Activated T-helper 17 cell treated with anti-CD3 and anti-CD28 coated beads, Interleukin-2, amount 50 U/mL, for 72 hours (primary cell): Measurements from ENCODE around the gene HOXA2. TPM values are rescaled to one million over a fixed set of nuclear protein-coding genes. Genes with fewer than 3 reads are reported as not detected.

Experiments used
- ATAC-seq: fragments of 150-1000 bp; cut with Tn5 transposase; replicated peaks from 2 replicates; pipeline ENCODE4 v1.10.0; 2021; ENCODE audit warnings: mild to moderate bottlenecking, moderate library complexity
- H3K27ac Mint-ChIP-seq: one replicate; pipeline ENCODE4 v1.8.0; 2022; ENCODE audit warnings: mixed read lengths
- H3K27me3 Mint-ChIP-seq: one replicate; pipeline ENCODE4 v1.8.0; 2022; ENCODE audit warnings: mixed read lengths
- H3K36me3 Mint-ChIP-seq: one replicate; pipeline ENCODE4 v1.8.0; 2022; ENCODE audit warnings: low read depth, mild to moderate bottlenecking, mixed read lengths
- H3K4me1 Mint-ChIP-seq: one replicate; pipeline ENCODE4 v1.8.0; 2022; ENCODE audit warnings: mixed read lengths
- H3K4me3 Mint-ChIP-seq: one replicate; pipeline ENCODE4 v1.8.0; 2022; ENCODE audit warnings: mild to moderate bottlenecking, mixed read lengths
- H3K9me3 Mint-ChIP-seq: one replicate; pipeline ENCODE4 v1.8.0; 2022; ENCODE audit warnings: mixed read lengths
- total RNA-seq, 2 donors: library from RNA; stranded (reverse); gene quantifications; one replicate each; pipeline ENCODE4 v1.2.3, GENCODE V29; 2022

The HOXA2 gene
- total RNA-seq, 2 donors from 2014 or later, result not detected

DNA sequence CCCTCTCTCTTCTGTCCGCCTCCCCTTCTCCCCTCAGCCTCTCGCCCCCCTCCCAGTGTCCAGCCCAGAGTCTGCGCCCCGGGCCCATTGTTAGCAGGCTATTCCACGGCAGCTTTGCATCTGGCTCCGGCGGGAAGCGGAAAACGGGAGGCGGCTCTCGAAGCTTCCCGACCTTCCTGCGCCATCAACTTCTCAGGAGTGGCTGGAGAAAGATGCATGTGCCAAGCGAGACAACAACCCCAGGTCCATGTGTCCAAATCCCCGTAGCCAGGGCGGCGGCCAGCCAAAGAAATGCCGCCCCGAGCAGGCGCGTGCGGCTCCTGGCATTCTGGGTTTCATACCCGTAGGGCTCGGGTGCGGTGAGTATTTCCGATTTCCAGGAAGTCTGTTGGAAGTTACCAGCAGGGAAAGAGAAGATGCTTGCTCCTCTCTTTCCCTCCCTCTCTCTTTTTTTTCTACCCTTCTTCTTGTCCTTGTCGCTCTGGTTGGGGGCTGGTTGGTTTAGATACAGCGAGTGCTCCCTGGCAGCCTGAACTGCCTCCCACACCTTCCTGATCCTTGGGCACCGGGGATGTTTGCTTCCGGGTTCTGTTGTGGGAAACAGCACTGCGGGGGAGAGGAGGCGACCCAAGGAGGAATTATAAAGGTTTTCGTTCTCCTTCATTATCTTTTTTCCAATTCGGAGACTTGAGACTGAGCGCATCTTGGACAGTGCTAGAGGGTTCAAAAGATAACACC, 1.2 kb upstream of the HOXA2 start:
- H3K4me3 Mint-ChIP-seq, result no peak overlapping the region
- H3K27ac Mint-ChIP-seq, result no peak overlapping the region
- H3K4me1 Mint-ChIP-seq, result peaks cover 17% of the 10 kb centered on the region
- ATAC-seq, result no peak
- H3K9me3 Mint-ChIP-seq, result no peaks in the 10 kb centered on the region
- peaks cover 55% of the 10 kb centered on the region for H3K27me3 Mint-ChIP-seq
- peaks cover 37% of the 10 kb centered on the region for H3K36me3 Mint-ChIP-seq

DNA sequence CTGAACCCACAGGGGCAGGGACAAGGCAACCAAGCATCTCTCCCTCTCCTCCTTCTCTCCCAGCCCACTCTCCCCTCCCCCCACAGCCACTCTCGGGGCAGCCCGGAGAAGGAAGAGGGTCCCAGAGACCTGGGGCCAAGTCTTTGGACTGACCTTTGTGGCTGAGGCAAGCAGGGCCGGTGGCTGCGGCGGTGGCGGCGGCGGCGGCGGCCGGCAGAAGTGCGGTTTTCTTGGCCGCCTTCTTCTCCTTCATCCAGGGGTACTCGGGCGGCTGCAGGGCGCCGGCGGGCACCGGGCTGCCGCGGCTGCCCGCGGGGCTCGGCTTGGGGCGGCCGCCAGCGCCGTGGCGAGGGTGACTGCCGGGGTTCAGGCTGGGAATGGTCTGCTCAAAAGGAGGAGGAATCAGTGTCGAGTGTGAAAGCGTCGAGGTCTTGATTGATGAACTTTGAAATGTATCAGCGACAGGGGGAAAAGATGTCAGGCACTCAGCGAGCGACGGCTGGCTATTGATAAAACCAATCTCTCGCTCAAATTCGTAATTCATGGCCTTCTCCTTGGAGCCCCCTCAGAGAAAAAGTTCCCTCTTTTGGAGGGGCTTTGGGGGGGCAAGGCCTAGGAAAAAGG, 414 bp downstream of the HOXA2 start:
- Mint-ChIP-seq H3K27ac (no peak overlapping the region), H3K36me3 (peaks cover 37% of the 10 kb centered on the region), H3K27me3 (peaks cover 55% of the 10 kb centered on the region), H3K4me3 (peak overlapping the region; percentile 43), H3K9me3 (no peaks in the 10 kb centered on the region), H3K4me1 (peaks cover 17% of the 10 kb centered on the region)
- ATAC-seq, result no peak

DNA sequence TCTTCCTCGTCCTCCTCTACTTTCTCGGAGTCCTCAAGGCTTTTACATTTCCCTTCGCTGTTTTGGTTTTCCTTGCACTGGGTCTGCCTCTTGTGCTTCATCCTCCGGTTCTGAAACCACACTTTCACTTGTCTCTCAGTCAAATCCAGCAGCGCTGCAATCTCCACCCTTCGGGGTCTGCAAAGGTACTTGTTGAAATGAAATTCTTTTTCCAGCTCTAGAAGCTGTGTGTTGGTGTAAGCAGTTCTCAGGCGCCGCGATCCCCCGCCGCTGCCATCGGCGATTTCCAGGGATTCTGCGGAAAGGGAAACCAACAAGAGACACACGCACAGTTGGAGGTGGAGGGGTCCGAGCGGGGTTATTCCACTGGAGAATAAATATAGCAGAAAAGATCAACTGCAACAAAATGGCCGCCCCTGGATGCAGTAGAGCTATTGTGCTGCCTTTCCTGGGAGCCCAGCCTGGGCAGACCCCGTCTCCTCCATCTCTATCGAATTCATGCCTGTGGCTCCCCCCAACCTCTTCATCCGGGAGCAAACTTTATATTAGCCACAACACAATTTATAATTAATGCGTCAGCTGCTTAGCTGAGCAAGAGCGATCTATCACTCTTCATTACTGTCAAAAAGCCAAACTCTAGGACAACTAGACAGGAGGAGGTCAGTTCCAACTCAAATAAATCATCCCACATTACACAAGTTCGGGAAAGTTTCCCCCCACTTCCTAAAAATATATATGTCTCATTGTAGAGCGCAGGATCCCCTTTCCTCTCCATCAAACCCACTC, 1.1 kb downstream of the HOXA2 start:
- ATAC-seq, result no peak
- peaks cover 18% of the 10 kb centered on the region for H3K4me1 Mint-ChIP-seq
- H3K27ac Mint-ChIP-seq, result no peak overlapping the region
- no peak overlapping the region for H3K4me3 Mint-ChIP-seq
- H3K9me3 Mint-ChIP-seq, result no peaks in the 10 kb centered on the region
- peaks cover 37% of the 10 kb centered on the region for H3K36me3 Mint-ChIP-seq
- peaks cover 56% of the 10 kb centered on the region for H3K27me3 Mint-ChIP-seq

DNA sequence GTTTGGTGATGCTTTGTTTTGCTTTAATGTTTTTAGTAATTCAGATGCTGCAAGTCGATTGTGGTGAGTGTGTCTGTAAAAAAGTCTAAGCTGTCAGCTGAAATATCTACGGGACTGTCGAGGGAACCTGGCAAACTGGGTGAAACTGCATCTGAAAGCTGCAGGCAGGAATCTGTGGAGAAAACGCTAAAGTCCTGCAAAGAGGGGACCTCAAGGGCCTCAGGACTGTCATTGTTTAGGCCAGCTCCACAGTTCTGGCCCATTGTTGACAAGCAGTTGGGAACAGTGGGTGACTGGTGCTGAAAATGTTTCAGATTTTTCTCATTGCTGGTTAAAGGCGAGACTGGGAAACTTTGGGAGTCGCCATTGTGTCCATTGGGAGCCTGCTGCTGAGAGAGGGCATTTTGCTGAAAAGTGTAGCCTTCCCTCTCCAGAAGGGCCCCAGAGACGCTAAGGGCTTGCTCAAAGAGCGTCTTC, 1.8 kb downstream of the HOXA2 start:
- Mint-ChIP-seq H3K4me3 (no peak overlapping the region), H3K9me3 (no peaks in the 10 kb centered on the region), H3K36me3 (peaks cover 37% of the 10 kb centered on the region), H3K27me3 (peaks cover 56% of the 10 kb centered on the region), H3K27ac (no peak overlapping the region), H3K4me1 (peaks cover 18% of the 10 kb centered on the region)
- no peak for ATAC-seq

DNA sequence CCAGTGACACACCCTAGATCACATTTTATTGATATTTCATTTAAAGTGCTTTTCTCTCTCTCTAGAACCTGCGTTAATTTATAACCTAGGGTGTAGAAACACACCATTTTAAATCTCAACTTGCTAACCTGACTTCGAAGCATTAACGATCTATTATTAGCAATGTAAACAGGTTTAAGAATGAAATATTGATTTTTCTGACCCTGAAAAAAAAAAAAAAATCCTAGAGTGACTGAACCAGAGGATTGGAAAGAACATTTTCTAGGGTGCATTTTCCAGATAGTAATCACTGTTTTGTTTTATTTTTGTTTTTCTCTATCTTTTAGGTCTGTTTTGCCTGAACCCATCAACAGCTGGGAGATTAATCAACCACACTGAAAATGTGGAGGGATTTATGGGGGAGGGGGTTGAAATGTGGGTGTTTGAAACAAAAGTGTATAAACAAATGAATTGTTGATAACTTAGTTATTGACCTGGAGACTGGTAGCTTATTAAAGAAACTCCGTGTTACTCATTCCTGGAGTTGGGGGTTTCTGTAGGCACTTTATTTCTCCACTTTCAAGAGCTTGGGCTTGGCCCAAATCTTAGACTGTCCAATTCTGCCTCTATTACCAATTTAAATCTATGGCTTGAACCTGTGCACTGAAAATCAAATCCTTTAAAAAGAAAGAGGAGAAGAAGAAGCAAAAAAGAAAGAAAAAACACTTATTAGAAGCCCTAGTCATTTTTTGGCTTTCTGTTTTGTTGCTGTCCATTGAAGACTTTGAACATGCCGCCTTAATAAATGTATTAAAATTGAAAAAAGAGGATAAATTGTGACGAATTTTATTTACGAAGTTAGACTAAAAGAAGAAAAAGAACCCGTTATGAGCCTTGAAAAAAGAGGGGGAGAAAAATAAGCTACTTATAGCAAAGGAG, 2.8 kb downstream of the HOXA2 start:
- no peak overlapping the region for H3K27ac Mint-ChIP-seq
- no peaks in the 10 kb centered on the region for H3K9me3 Mint-ChIP-seq
- ATAC-seq, result no peak
- peaks cover 59% of the 10 kb centered on the region for H3K27me3 Mint-ChIP-seq
- peaks cover 18% of the 10 kb centered on the region for H3K4me1 Mint-ChIP-seq
- peaks cover 37% of the 10 kb centered on the region for H3K36me3 Mint-ChIP-seq
- H3K4me3 Mint-ChIP-seq, result no peak overlapping the region

DNA sequence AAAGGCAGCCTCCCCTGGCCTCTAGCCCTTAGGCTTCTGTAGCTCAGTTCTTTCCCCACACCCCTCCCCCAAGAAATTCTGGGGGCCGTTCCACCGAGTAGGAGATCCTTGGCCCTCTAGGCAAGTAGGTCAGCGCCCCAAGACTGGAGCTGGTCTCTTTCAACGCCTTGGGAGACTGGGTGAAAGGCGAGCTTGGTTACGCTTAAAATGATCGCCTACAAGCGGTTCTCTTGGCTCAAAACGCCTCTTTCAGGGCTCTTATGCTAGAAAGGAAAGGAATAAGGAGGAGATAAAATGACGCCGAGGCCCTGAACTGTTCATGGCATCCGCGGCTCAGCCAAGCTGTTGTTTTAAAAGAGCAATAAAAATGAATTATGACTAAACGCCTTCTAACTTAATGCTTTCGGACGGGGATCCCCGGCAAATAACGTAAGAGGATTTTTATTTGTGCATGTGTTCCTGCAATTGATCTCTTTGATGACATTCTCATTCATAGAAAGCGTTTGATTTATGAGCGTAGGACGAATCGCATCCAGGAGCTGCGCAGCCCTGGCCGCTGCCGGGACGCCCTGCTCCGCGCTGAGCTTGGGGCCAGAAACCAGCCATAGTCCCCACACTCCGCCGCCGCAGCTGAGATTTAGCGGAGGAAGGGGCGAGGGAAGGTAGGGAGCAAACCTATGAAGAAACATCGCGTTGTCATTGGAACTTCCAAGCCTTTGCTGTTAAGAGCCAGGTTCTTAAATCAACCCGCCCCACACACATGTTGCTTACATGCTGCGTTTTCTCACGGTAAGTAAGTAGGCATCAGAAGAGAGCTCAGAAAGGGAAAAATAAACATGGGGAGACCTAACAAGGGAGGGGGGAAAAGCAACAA, 3.7 kb downstream of the HOXA2 start:
- peaks cover 60% of the 10 kb centered on the region for H3K27me3 Mint-ChIP-seq
- no peaks in the 10 kb centered on the region for H3K9me3 Mint-ChIP-seq
- H3K4me1 Mint-ChIP-seq, result peaks cover 16% of the 10 kb centered on the region
- no peak overlapping the region for H3K27ac Mint-ChIP-seq
- no peak overlapping the region for H3K4me3 Mint-ChIP-seq
- ATAC-seq, result no peak
- H3K36me3 Mint-ChIP-seq, result peaks cover 37% of the 10 kb centered on the region

DNA sequence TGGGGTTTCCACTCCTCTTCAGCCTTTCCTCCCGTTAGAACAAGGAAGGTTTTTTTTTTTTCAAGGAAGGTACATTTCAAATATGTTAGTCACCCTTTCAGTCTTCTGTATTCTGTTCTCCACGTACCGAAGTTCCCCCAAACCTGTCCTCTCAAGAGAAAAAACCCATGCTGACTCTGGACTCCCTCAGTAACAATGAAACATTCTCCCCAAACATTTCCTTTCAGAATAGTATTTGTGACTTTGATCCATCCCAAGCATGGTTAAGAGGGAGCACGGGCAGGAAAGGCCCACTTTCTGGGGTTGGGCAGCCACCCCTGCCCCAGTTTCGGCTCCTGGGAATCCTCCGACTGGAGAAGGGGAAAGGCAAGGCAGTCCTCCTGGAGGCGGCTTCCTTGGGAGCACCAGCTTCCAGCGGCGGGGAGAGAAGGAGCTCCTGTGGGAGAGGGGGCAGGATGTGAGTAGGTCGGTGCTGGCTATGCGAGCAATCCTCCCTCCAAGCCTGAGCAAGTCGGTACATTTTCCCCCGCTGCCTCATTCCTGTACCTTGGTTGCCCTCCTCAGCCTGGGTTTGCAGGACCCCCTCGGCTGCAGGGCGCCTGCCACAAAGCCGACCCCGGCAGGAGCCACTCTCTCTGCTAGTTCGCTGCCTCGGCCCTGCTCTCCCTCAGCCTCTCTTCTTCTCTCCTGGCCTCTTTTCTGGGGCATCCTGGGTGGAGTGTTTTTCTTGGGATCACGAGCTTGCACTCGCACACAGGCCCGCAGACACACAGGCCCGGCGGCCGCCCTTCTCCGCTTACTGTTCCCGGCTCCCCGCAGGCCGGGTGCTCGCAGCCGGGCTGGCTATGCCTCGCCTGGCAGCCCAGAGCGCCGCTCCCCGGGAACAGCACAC, 4.6 kb downstream of the HOXA2 start:
- H3K4me3 Mint-ChIP-seq, result peak overlapping the region; percentile 81
- peaks cover 61% of the 10 kb centered on the region for H3K27me3 Mint-ChIP-seq
- H3K27ac Mint-ChIP-seq, result no peak overlapping the region
- peaks cover 35% of the 10 kb centered on the region for H3K36me3 Mint-ChIP-seq
- no peak for ATAC-seq
- H3K4me1 Mint-ChIP-seq, result peaks cover 11% of the 10 kb centered on the region
- H3K9me3 Mint-ChIP-seq, result no peaks in the 10 kb centered on the region

DNA sequence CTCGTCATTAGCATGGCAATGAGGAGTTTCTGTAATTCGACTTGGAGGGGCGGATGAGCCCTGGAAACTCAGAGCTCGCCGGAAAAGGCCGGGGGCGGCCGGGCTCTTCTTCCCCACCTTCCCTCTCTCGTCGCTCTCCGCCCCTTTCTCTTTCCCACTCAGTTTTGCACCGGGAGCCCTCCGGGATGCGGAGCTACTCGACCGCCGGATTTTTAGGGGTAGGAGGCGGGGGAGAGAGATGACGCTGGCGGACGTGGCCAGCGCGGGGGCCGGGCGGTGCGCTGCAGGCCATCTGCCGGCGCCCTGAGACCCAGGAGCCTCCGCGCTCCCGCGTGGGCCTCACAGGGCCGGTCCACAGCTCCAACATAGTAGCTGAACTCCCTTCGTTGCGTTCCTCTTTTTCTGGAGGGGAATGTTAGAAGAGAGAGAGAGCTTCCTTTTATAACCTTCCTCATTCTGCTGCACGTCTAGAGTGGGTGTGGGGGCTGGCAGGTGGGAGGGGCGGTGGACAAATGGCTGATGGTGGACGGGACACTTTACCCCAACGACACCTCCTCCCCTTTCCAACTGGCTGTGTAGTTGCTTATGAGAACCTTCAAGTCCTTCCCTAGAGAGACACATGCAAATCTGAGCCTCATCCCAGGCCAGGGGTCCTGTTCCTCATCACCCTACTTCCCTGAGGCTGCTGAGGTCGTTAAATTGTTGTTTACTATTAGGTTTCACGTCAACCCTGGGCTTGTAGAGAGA, 5.5 kb downstream of the HOXA2 start:
- peak overlapping the region; percentile 81 for H3K4me3 Mint-ChIP-seq
- no peak overlapping the region for H3K27ac Mint-ChIP-seq
- peak; percentile 20 for ATAC-seq
- peaks cover 27% of the 10 kb centered on the region for H3K36me3 Mint-ChIP-seq
- no peaks in the 10 kb centered on the region for H3K9me3 Mint-ChIP-seq
- H3K27me3 Mint-ChIP-seq, result peaks cover 63% of the 10 kb centered on the region
- peaks cover 5% of the 10 kb centered on the region for H3K4me1 Mint-ChIP-seq

DNA sequence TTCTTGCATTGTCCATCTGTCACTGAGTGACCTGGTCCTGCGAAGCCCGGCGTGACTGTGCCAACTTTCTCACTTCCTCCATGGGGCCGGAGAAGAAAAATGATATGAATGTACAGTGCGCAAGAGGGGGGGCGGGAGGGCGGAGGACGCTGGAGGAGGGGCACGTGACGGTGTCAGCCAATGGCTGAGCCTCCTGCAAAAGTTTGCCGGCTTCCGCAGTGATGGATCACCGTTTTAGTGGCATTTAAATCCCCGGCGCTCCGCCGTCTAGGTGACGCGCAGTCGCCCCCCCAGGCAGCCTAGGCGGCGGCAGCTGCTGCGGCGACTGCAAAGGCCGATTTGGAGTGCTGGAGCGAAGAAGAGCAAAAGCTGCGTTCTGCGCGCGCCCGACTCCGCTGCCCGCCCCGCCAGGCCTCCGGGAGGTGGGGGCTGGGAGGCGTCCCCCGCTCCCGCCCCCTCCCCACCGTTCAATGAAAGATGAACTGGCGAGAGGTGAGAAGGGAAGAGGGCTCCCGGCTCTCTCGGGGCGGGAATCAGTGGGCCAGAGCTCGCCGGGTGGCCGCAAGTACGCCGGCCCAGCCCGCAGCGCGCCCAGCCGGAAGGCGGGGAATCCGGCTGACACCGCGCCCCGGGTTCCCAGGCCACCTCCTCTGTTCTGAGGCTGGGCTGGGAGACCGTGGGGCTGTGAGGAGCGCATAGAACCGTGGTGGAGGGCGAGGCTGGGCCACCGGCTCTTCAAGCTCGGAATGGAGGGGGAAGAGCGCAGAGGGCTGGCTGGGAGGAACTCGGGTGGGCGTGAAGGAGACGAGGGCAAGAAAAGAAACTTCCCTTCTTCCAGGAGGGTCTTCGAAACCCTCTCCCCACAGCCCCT, 6.4 kb downstream of the HOXA2 start, which contains the start of gene HOXA1:
Gene HOXA1, minus strand, starts transcription at position 104 of the 871 bp plus-strand sequence. Its CDS starts 88 bp downstream, at position 16.
- H3K27ac Mint-ChIP-seq, result no peak within 1 kb of the TSS
- H3K4me3 Mint-ChIP-seq, result peak within 1 kb of the TSS; percentile 81
- H3K36me3 Mint-ChIP-seq, result peaks cover 19% of the 10 kb centered on the region
- H3K4me1 Mint-ChIP-seq, result peaks cover 5% of the 10 kb centered on the region
- no peaks in the 10 kb centered on the region for H3K9me3 Mint-ChIP-seq
- H3K27me3 Mint-ChIP-seq, result peaks cover 64% of the 10 kb centered on the region
- ATAC-seq, result peak; percentile 91

DNA sequence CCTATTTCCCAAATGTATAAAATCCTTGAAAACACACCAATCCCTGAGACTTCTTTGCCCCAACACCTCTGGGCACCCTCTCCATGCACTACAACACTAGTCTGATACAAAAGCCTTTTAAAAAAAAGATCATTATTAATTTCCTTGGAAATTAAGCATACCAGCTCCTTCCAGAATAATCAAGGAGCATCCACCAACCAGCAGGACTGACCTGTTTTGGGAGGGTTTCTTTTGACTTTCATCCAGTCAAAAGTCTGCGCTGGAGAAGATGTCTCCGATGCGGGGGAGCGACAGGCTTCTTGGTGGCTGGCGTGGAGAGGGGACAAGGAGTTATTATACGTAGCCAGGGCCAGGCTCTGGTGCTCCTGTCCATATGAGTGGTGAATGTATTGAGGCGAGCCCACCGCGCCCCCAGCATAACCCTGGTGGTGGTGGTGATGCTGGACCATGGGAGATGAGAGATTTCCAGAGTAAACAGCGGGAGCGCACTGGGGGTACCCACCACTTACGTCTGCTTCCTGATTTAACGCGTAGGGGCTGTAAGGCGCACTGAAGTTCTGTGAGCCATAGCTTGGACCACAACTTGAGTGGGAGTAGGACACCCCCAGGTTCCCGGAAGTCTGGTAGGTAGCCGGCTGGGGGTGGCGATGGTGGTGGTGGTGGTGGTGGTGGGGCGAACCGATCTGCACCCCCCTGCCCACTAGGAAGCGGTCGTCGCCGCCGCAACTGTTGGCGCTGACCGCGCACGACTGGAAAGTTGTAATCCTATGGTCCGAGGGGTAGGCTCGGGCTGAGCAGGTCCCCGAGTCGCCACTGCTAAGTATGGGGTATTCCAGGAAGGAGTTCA, 7.2 kb downstream of the HOXA2 start:
- peak; percentile 18 for ATAC-seq
- Mint-ChIP-seq H3K27me3 (peaks cover 65% of the 10 kb centered on the region), H3K4me3 (peak overlapping the region; percentile 81), H3K4me1 (peaks cover 5% of the 10 kb centered on the region), H3K36me3 (peaks cover 10% of the 10 kb centered on the region), H3K27ac (no peak overlapping the region), H3K9me3 (no peaks in the 10 kb centered on the region)
